A549 (cell line): ENCODE data around the gene USP32. TPM values are rescaled to one million over a fixed set of nuclear protein-coding genes. Genes with fewer than 3 reads are reported as not detected.

ENCODE experiments used
- ATAC-seq, 2 experiments: fragments of 200-7000 bp in 1 of 2; fragments of >200 bp in 1 of 2; cut with Nextera tagmentation in 1 of 2; cut with Tn5 transposase in 1 of 2; 3 replicates each; pipeline versions ENCODE4 v1.8.0 to v1.9.1; 2018 to 2020; ENCODE audit warnings: mild to moderate bottlenecking in 1 of 2, moderate library complexity in 1 of 2
- CTCF ChIA-PET: fragments of 300-600 bp; sonication (Branson Sonifier 250); formaldehyde crosslinking; extraction: SDS; loops from one replicate; lab custom pipeline; 2021; ENCODE audit warnings: antibody characterized with exemption, inconsistent platforms; lab: Yijun Ruan, JAX
- POLR2A ChIA-PET: fragments of 350-600 bp; formaldehyde crosslinking; extraction: SDS; loops from one replicate; lab custom pipeline; 2021; ENCODE audit warnings: antibody characterized with exemption, inconsistent platforms; lab: Yijun Ruan, JAX
- DNase-seq, 2 experiments: peaks; one replicate each; pipeline versions ENCODE4 v3.0.0 to v3.0.0-alpha.2; 2011 to 2016; ENCODE audit warnings: low read depth in 1 of 2, low spot score in 1 of 2
- FAIRE-seq: peaks from 2 replicates; lab custom pipeline; 2011; peaks lifted over from hg19 to GRCh38; lab: Jason Lieb, UNC
- H3K27ac ChIP-seq, 2 experiments: fragments of >200 bp; sonication (Bioruptor Twin); formaldehyde crosslinking; 3 replicates each; pipeline ENCODE4 v1.5.1; 2016 to 2017
- H3K4me1 ChIP-seq: fragments of >200 bp; sonication (Bioruptor Twin); formaldehyde crosslinking; 3 replicates; pipeline ENCODE4 v1.6.1; 2016
- H3K4me2 ChIP-seq: fragments of >200 bp; sonication (Bioruptor Twin); formaldehyde crosslinking; 3 replicates; pipeline ENCODE4 v1.6.1; 2016
- H3K4me3 ChIP-seq: fragments of >200 bp; sonication (Bioruptor Twin); formaldehyde crosslinking; 3 replicates; pipeline ENCODE4 v1.5.1; 2016
- H3K9me3 ChIP-seq: fragments of >200 bp; sonication (Bioruptor Twin); formaldehyde crosslinking; 3 replicates; pipeline ENCODE4 v1.6.1; 2016
- CBX2 ChIP-seq: fragments of 200-600 bp; sonication (generic); IDR thresholded peaks from 2 replicates; pipeline ENCODE4 v1.6.1; 2016; ENCODE audit warnings: low read depth, mild to moderate bottlenecking, borderline replicate concordance
- CTCF ChIP-seq: fragments of >200 bp; sonication (Bioruptor Twin); formaldehyde crosslinking; IDR thresholded peaks from 3 replicates; pipeline ENCODE4 v1.5.1; 2016
- EHMT2 ChIP-seq: fragments of 200-600 bp; sonication (generic); IDR thresholded peaks from 2 replicates; pipeline ENCODE4 v1.6.1; 2016; ENCODE audit warnings: antibody characterized with exemption, low read depth, mild to moderate bottlenecking, moderate library complexity
- GATA3 ChIP-seq: IDR thresholded peaks from 2 replicates; pipeline ENCODE4 v1.6.1; 2012; ENCODE audit warnings: borderline replicate concordance
- JUNB ChIP-seq: fragments of >200 bp; sonication (Bioruptor Twin); formaldehyde crosslinking; IDR thresholded peaks from 2 replicates; pipeline ENCODE4 v1.6.1; 2016
- MAX ChIP-seq: IDR thresholded peaks from 2 replicates; pipeline ENCODE4 v1.6.1; 2012
- MYC ChIP-seq: IDR thresholded peaks from 2 replicates; pipeline ENCODE4 v1.6.1; 2012; ENCODE audit warnings: mild to moderate bottlenecking, inconsistent platforms, low read length, improper control_type of control experiment, borderline replicate concordance
- NPAS2 ChIP-seq: fragments of 250-450 bp; sonication (Bioruptor Pico); IDR thresholded peaks from 2 replicates; pipeline ENCODE4 v1.8.0; 2022; ENCODE audit warnings: mild to moderate bottlenecking, moderate library complexity, borderline replicate concordance
- NR3C1 ChIP-seq: fragments of >200 bp; sonication (Bioruptor Twin); formaldehyde crosslinking; IDR thresholded peaks from 3 replicates; pipeline ENCODE4 v1.6.1; 2017
- PHF8 ChIP-seq: fragments of 200-600 bp; sonication (generic); IDR thresholded peaks from 2 replicates; pipeline ENCODE4 v1.6.1; 2016; ENCODE audit warnings: low read depth, mild to moderate bottlenecking, antibody characterized with exemption, moderate library complexity, borderline replicate concordance
- RAD21 ChIP-seq, 2 experiments: fragments of >200 bp in 1 of 2; sonication (Bioruptor Twin) in 1 of 2; formaldehyde crosslinking in 1 of 2; IDR thresholded peaks in 1 of 2; conservative IDR thresholded peaks in 1 of 2; 2 replicates in 1 of 2; 3 replicates in 1 of 2; pipeline ENCODE4 v1.6.1; 2012 to 2018; ENCODE audit warnings: inconsistent platforms in 1 of 2
- RCOR1 ChIP-seq: fragments of 150-350 bp; IDR thresholded peaks from 2 replicates; pipeline ENCODE4 v1.6.1; 2014; ENCODE audit warnings: antibody characterized with exemption, low read length, low read depth
- REST ChIP-seq: fragments of 200-600 bp; sonication (generic); IDR thresholded peaks from 2 replicates; pipeline ENCODE4 v1.6.1; 2016; ENCODE audit warnings: antibody characterized with exemption, mild to moderate bottlenecking, moderate library complexity
- RNF2 ChIP-seq: fragments of 200-600 bp; sonication (generic); IDR thresholded peaks from 2 replicates; pipeline ENCODE4 v1.6.1; 2016; ENCODE audit warnings: low read depth, mild to moderate bottlenecking, antibody characterized with exemption, moderate library complexity, borderline replicate concordance
- SMC3 ChIP-seq: fragments of >200 bp; sonication (Bioruptor Twin); formaldehyde crosslinking; IDR thresholded peaks from 3 replicates; pipeline ENCODE4 v1.6.1; 2018; ENCODE audit warnings: inconsistent platforms
- TFCP2L1 ChIP-seq: fragments of 250-450 bp; sonication (Bioruptor Pico); IDR thresholded peaks from 2 replicates; pipeline ENCODE4 v1.5.0; 2021; ENCODE audit warnings: mild to moderate bottlenecking
- TP53 ChIP-seq: fragments of 250-450 bp; sonication (Bioruptor Pico); IDR thresholded peaks from 2 replicates; pipeline ENCODE4 v1.5.0; 2021; ENCODE audit warnings: mild to moderate bottlenecking, moderate library complexity
- WGBS: methylation state at CpG from one replicate; pipeline ENCODE4 v1.1.6; 2017; ENCODE audit errors: missing lambda C conversion rate; 5-methylcytosine and 5-hydroxymethylcytosine counted together
- polyA plus RNA-seq, 4 experiments: library from polyadenylated mRNA; depleted of rRNA in 3 of 4; stranded (reverse); fragments of >200 nt; fragmentation: RNase III in 1 of 4; extraction: RNeasy Plus Mini Kit Qiagen cat#74134 plus additional on column Dnase treatment in 1 of 4; gene quantifications; 2 replicates in 3 of 4; 3 replicates in 1 of 4; pipeline ENCODE4 v1.2.3, GENCODE V29; 2011 to 2017

The USP32 gene
- polyA plus RNA-seq, 2 of the 4 experiments (the other 2 are of a cell fraction), result 35.4 to 52.2 TPM

GRCh38 chr17:60142872-60143499 is 248.9 kb downstream of the USP32 start:
- Histone ChIP-seq H3K9me3 (no peaks in the 10 kb centered on the region), H3K27ac (peak overlapping the region in 1 of 2 experiments; percentile 64; a peak in 3 of 6 replicates), H3K4me2 (peak overlapping the region; percentile 66), H3K4me3 (peak overlapping the region; percentile 17; the same call in 1 of the 3 replicates), H3K4me1 (peaks cover 21% of the 10 kb centered on the region)
- CTCF ChIA-PET, result interaction anchor here (0.6 to 10.1 kb wide), 41 partner anchors 12 to 498 kb away, joined by 3 to 150 read pairs (median 4); partner anchors contain the start of genes CA4 and CHCT1
- POLR2A ChIA-PET, result interaction anchor here (0.6 kb wide), 1 partner anchor 249 kb away, joined by 3 read pairs; the partner anchor contains the start of gene USP32
- DNase-seq, result peak; percentile 80 to 91
- 0 out of 2 replicates have a peak, but pooled peaks have one; percentile 24 for TF ChIP-seq REST
- TF ChIP-seq MYC, result no peak
- TF ChIP-seq MAX, result peak; percentile 64
- peak; percentile 94 for TF ChIP-seq CTCF
- TF ChIP-seq SMC3, result peak; percentile 94
- no peak for TF ChIP-seq GATA3
- peak; percentile 86 to 93 for TF ChIP-seq RAD21 (conservative IDR thresholded peaks at IDR 0.05 in 1 of 2, IDR thresholded peaks at IDR 0.05 in 1 of 2)
- ATAC-seq, result peak; percentile 79 to 88
- WGBS, result 12% methylated on average over 10 of the region's 10 CpGs
- peak; percentile 79 for FAIRE-seq

GRCh38 chr17:60141111-60142018 is 250.6 kb downstream of the USP32 start:
- DNase-seq, result no peak
- H3K4me3 ChIP-seq, result no peak overlapping the region
- TF ChIP-seq EHMT2 (0 out of 2 replicates have a peak, but pooled peaks have one; percentile 12), JUNB (no peak)
- TF ChIP-seq, all 56 proteins: peak for 1
- FAIRE-seq, result no peak
- POLR2A ChIA-PET, result interaction anchor here (0.6 kb wide), 1 partner anchor 78 kb away, joined by 7 read pairs; no protein-coding TSS in a partner anchor
- Histone ChIP-seq H3K4me1 (peaks cover 21% of the 10 kb centered on the region), H3K4me2 (peak overlapping the region; percentile 66), H3K9me3 (no peaks in the 10 kb centered on the region), H3K27ac (no peak overlapping the region)
- no peak for ATAC-seq
- CTCF ChIA-PET, result interaction anchor here (0.5 to 10.1 kb wide), 33 partner anchors 11 to 499 kb away, joined by 3 to 150 read pairs (median 4); partner anchors contain the start of genes CA4 and CHCT1
- 63% methylated on average over 52 of the region's 52 CpGs for WGBS

- POLR2A ChIA-PET, result no interaction called here
- no peak overlapping the region for H3K4me3 ChIP-seq
- FAIRE-seq (no peak), DNase-seq (peak; percentile 68 to 78), ATAC-seq (peak; percentile 26 to 44; a peak in 4 of 6 replicates)
- H3K9me3 ChIP-seq, result no peaks in the 10 kb centered on the region
- 32% methylated on average over 66 of the region's 66 CpGs for WGBS
- no peak overlapping the region for H3K27ac ChIP-seq
- H3K4me1 ChIP-seq, result peaks cover 22% of the 10 kb centered on the region
- peak overlapping the region; percentile 59 for H3K4me2 ChIP-seq
- CTCF ChIA-PET, result interaction anchor here (0.5 to 10.1 kb wide), 28 partner anchors 10 to 565 kb away, joined by 3 to 150 read pairs (median 3); partner anchors contain the start of gene CA4
- TF ChIP-seq REST (peak; percentile 99), PHF8 (no peak), CBX2 (no peak), TP53 (no peak), RCOR1 (no peak), EHMT2 (peak; percentile 92), TFCP2L1 (CRISPR knock-in tag) (no peak), NR3C1 (no peak), NPAS2 (CRISPR knock-in tag) (no peak), RNF2 (no peak)
Measured at GRCh38 chr17:60139438-60140285, 252.3 kb downstream of the USP32 start.
